Natural killer cell (primary cell): ENCODE measurements around the gene PSMD8. TPM values are rescaled to one million over a fixed set of nuclear protein-coding genes. Genes with fewer than 3 reads are reported as not detected.

Experiments used
- ATAC-seq, 3 donors: fragments of 150-1000 bp in 2 of 3; fragments of 200-7000 bp in 1 of 3; cut with Tn5 transposase; 1 replicate in 1 of 3; 2 replicates in 2 of 3; pipeline ENCODE4 v1.10.0; 2021; ENCODE audit warnings: mild to moderate bottlenecking in 2 of 3, moderate library complexity in 2 of 3
- DNase-seq, 2 donors: peaks; one replicate each; pipeline versions ENCODE4 v3.0.0 to v3.0.0-alpha.2; 2013 to 2021; ENCODE audit warnings: mixed read lengths in 1 of 2
- H3K27ac ChIP-seq: one replicate; pipeline ENCODE4 v1.5.1; 2013; ENCODE audit warnings: mild to moderate bottlenecking, low read length
- H3K27me3 ChIP-seq: one replicate; pipeline ENCODE4 v1.6.1; 2013; ENCODE audit warnings: low read length; ENCODE audit not compliant: control insufficient read depth, insufficient read depth
- H3K36me3 ChIP-seq: one replicate; pipeline ENCODE4 v1.6.1; 2013; ENCODE audit warnings: low read length; ENCODE audit not compliant: control insufficient read depth, insufficient read depth
- H3K4me1 ChIP-seq: one replicate; pipeline ENCODE4 v1.6.1; 2013; ENCODE audit warnings: low read length; ENCODE audit not compliant: control insufficient read depth, insufficient read depth
- H3K4me3 ChIP-seq: one replicate; pipeline ENCODE4 v1.5.1; 2013; ENCODE audit warnings: low read length
- H3K9me3 ChIP-seq: one replicate; pipeline ENCODE4 v1.6.1; 2013; ENCODE audit warnings: low read length; ENCODE audit not compliant: control insufficient read depth, insufficient read depth
- H3K27ac Mint-ChIP-seq, 2 donors: one replicate each; pipeline ENCODE4 v1.8.0; 2022; ENCODE audit warnings: mild to moderate bottlenecking in 2 of 2, mixed read lengths in 2 of 2, moderate library complexity in 1 of 2
- H3K27me3 Mint-ChIP-seq, 2 donors: one replicate each; pipeline ENCODE4 v1.8.0; 2022; ENCODE audit warnings: low read depth in 2 of 2, mixed read lengths in 2 of 2
- H3K36me3 Mint-ChIP-seq: one replicate; pipeline ENCODE4 v1.8.0; 2022; ENCODE audit warnings: mixed read lengths
- H3K4me1 Mint-ChIP-seq, 2 donors: one replicate each; pipeline ENCODE4 v1.8.0; 2022; ENCODE audit warnings: mixed read lengths in 2 of 2
- H3K4me3 Mint-ChIP-seq: one replicate; pipeline ENCODE4 v1.8.0; 2022; ENCODE audit warnings: mild to moderate bottlenecking, moderate library complexity, mixed read lengths
- H3K9me3 Mint-ChIP-seq, 2 donors: one replicate each; pipeline ENCODE4 v1.8.0; 2022; ENCODE audit warnings: mixed read lengths in 2 of 2
- WGBS: methylation state at CpG from one replicate; pipeline ENCODE4 v1.1.7; 2013; ENCODE audit warnings: missing lambda C conversion rate; ENCODE audit not compliant: insufficient coverage; 5-methylcytosine and 5-hydroxymethylcytosine counted together
- intact Hi-C: fragments of 100-400 bp; cut with micrococcal nuclease; formaldehyde crosslinking; loops from one replicate; pipeline ENCODE4 v1.14.2; 2022
- total RNA-seq, 4 donors: library from RNA; stranded (reverse); fragments of 120-200 nt in 1 of 4; gene quantifications; one replicate each; pipeline versions ENCODE4 v1.2.3 to v1.2.4, GENCODE V29; 2013 to 2022
- TF ChIP-seq, protein P1 (sequence below): fragments of 200-600 bp; IDR thresholded peaks from one replicate; pipeline ENCODE4 v1.8.0; 2022; ENCODE audit warnings: antibody characterized with exemption

Gene PSMD8
- total RNA-seq, 3 donors from 2014 or later (not counting 1 experiment from before 2014, with no cell fraction given) = 109 to 115 (median 109) TPM

DNA sequence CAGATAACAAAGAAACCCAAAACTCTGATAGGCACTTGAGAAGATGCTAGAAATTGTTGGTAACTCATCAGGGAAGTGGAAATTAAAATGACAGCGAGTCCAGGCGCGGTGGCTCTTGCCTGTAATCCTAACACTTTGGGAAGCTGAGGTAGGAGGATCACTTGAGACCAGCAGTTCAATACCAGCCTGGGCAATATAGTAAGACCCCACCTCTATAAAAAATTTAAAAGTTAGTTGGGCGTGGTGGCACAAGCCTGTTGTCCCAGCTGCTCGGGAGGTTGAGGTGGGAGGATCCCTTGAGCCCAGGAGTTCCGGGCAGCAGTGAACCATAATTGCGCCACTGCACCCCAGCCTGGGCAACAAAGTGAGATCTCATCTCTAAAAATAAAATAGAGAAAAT, 56.6 kb downstream of the PSMD8 start:
- TF ChIP-seq, protein P1, sequence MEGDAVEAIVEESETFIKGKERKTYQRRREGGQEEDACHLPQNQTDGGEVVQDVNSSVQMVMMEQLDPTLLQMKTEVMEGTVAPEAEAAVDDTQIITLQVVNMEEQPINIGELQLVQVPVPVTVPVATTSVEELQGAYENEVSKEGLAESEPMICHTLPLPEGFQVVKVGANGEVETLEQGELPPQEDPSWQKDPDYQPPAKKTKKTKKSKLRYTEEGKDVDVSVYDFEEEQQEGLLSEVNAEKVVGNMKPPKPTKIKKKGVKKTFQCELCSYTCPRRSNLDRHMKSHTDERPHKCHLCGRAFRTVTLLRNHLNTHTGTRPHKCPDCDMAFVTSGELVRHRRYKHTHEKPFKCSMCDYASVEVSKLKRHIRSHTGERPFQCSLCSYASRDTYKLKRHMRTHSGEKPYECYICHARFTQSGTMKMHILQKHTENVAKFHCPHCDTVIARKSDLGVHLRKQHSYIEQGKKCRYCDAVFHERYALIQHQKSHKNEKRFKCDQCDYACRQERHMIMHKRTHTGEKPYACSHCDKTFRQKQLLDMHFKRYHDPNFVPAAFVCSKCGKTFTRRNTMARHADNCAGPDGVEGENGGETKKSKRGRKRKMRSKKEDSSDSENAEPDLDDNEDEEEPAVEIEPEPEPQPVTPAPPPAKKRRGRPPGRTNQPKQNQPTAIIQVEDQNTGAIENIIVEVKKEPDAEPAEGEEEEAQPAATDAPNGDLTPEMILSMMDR = no peak

DNA sequence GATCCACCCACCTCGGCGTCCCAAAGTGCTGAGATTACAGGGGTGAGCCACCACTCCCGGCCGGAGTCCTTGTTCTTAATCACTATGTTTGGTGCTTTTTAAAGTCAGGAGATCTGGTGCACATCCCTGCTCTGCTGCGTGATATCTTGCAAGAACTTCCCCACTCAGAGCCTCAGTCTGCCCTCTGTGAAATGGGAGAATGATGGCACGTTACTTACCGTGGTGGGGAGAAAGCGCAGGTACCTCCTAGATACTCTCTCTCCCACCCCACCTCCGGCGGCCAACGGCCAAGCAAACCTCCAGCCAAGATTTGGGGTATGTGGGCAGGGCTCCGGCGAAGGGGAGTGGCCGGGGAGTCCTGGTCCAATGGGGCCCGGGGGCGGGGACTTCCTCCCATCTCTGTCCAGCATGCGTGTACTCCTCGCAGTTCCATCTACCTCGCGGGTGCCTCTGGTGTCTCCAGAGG, 58.9 kb downstream of the PSMD8 start, which contains the start of gene RYR1:
Gene RYR1 (plus strand): TSS at position 424 of the 466 bp plus-strand sequence. CDS start 139 bp downstream, outside the sequence.
- Mint-ChIP-seq H3K27ac (no peak within 1 kb of the TSS), H3K4me3 (peak within 1 kb of the TSS; percentile 31), H3K4me1 (peaks cover 6 to 14% of the 10 kb centered on the region in 2 donors), H3K27me3 (peaks cover 13 to 16% of the 10 kb centered on the region in 2 donors), H3K9me3 (no peaks in the 10 kb centered on the region), H3K36me3 (no peaks in the 10 kb centered on the region)
- Histone ChIP-seq H3K9me3 (no peaks in the 10 kb centered on the region), H3K36me3 (no peaks in the 10 kb centered on the region), H3K4me1 (peaks cover 6% of the 10 kb centered on the region), H3K4me3 (no peak within 1 kb of the TSS), H3K27me3 (peaks cover 14% of the 10 kb centered on the region), H3K27ac (no peak within 1 kb of the TSS)
- DNase-seq (peak; percentile 23 to 45), ATAC-seq (peak; percentile 78 to 98 (median 92))
- 25% methylated on average over 14 of the region's 20 CpGs for WGBS
- TF ChIP-seq, protein P1 = no peak
- intact Hi-C loops = no loop called here

More for the DNA sequence above, 56.6 kb downstream of the PSMD8 start:
- H3K4me3 Mint-ChIP-seq = no peak overlapping the region
- no peak for DNase-seq
- no peak for ATAC-seq
- H3K9me3 ChIP-seq = no peaks in the 10 kb centered on the region
- H3K4me3 ChIP-seq = no peak overlapping the region
- H3K27me3 Mint-ChIP-seq = peaks cover 13 to 16% of the 10 kb centered on the region in 2 donors
- H3K4me1 Mint-ChIP-seq = peaks cover 11 to 20% of the 10 kb centered on the region in 2 donors
- H3K27ac ChIP-seq = no peak overlapping the region
- no peaks in the 10 kb centered on the region for H3K36me3 Mint-ChIP-seq
- intact Hi-C loops = no loop called here
- H3K9me3 Mint-ChIP-seq = no peaks in the 10 kb centered on the region
- H3K27ac Mint-ChIP-seq = no peak overlapping the region
- H3K36me3 ChIP-seq = no peaks in the 10 kb centered on the region
- WGBS = 91% methylated on average over 6 of the region's 7 CpGs
- H3K27me3 ChIP-seq = peaks cover 14% of the 10 kb centered on the region
- H3K4me1 ChIP-seq = peaks cover 10% of the 10 kb centered on the region

Other genes with a start within 250 kb of the PSMD8 start
- not detected for gene DPF1, start 150.3 kb upstream of the PSMD8 start, total RNA-seq
- 1 to 10 TPM in 2 of 3 donors, not detected in 1; 1.1 to 1.6 TPM for gene PPP1R14A, start 118.2 kb upstream of the PSMD8 start, total RNA-seq
- gene SPINT2, start 110.0 kb upstream of the PSMD8 start, total RNA-seq = 10 to 100 TPM in 1 of 3 donors, 1 to 10 TPM in 2; 2.7 to 13.7 (median 6.9) TPM
- 1 to 10 TPM in 2 of 3 donors, not detected in 1; 1.5 to 4.0 TPM for gene C19orf33, start 70.3 kb upstream of the PSMD8 start, total RNA-seq
- 10 to 100 TPM; 23.2 to 28.4 (median 24.1) TPM for gene YIF1B, start 58.6 kb upstream of the PSMD8 start, total RNA-seq
- gene KCNK6, start 54.7 kb upstream of the PSMD8 start, total RNA-seq = 1 to 10 TPM; 2.1 to 6.2 (median 2.5) TPM
- 10 to 100 TPM; 16.6 to 29.2 (median 25.6) TPM for gene CATSPERG, start 38.7 kb upstream of the PSMD8 start, total RNA-seq
- not detected for gene GGN, start 13.5 kb downstream of the PSMD8 start, total RNA-seq
- 1 to 10 TPM; 1.1 to 4.2 (median 1.3) TPM for gene SPRED3, start 14.1 kb downstream of the PSMD8 start, total RNA-seq
- 10 to 100 TPM; 36.9 to 42.1 (median 41.6) TPM for gene FAM98C, start 28.5 kb downstream of the PSMD8 start, total RNA-seq
- gene RASGRP4, start 51.6 kb downstream of the PSMD8 start, total RNA-seq = 1 to 10 TPM; 2.3 to 9.3 (median 5.7) TPM
- gene RYR1, start 59.1 kb downstream of the PSMD8 start, total RNA-seq = 1 to 10 TPM in 1 of 3 donors, under 1 TPM in 2; 0.05 to 1.0 (median 0.65) TPM
- gene MAP4K1, start 243.4 kb downstream of the PSMD8 start, total RNA-seq = 100 to 1,000 TPM; 162 to 201 (median 163) TPM
- gene EIF3K, start 244.6 kb downstream of the PSMD8 start, total RNA-seq = 100 to 1,000 TPM; 232 to 262 (median 238) TPM